GM21390 (cell line): ENCODE results near the gene RETSAT.
"Not testable (repeated sequence)": the region's sequence is repeated elsewhere in the genome, so short reads cannot be mapped to it uniquely, and the experiment has no call there.

Experiments
- ATAC-seq: cut with Tn5 transposase; IDR thresholded peaks from one replicate; pipeline ENCODE4 v1.9.1; 2021; ENCODE audit not compliant: unreplicated experiment

Gene RETSAT

GRCh38 chr2:85354286-85355072 is at the start of gene RETSAT, which contains the start of gene ELMOD3:
Gene RETSAT (minus strand): TSS chr2:85354528. CDS start chr2:85354507, 21 bp downstream.
Gene ELMOD3 (plus strand): TSS chr2:85354769. CDS start chr2:85357199, 2,430 bp downstream.
- ATAC-seq = peak; percentile 97

- ATAC-seq = no peak
Observed at GRCh38 chr2:85401844-85402243, 47.5 kb upstream of the RETSAT start.

- no peak for ATAC-seq
Observed at GRCh38 chr2:85401464-85401805, 47.1 kb upstream of the RETSAT start.

- no peak for ATAC-seq
Observed at GRCh38 chr2:85400541-85401463, 46.5 kb upstream of the RETSAT start.

- no peak for ATAC-seq
Observed at GRCh38 chr2:85400023-85400422, 45.7 kb upstream of the RETSAT start.

- ATAC-seq = no peak
Observed at GRCh38 chr2:85399183-85399455, 44.8 kb upstream of the RETSAT start.

- no peak for ATAC-seq
Observed at GRCh38 chr2:85398426-85399182, 44.3 kb upstream of the RETSAT start.

- ATAC-seq = no peak
Observed at GRCh38 chr2:85397925-85398331, 43.6 kb upstream of the RETSAT start.

- no peak for ATAC-seq
Observed at GRCh38 chr2:85396531-85397470, 42.5 kb upstream of the RETSAT start.

GRCh38 chr2:85395912-85396475 is 41.7 kb upstream of the RETSAT start:
- no peak for ATAC-seq

GRCh38 chr2:85394976-85395375 is 40.6 kb upstream of the RETSAT start:
- ATAC-seq = no peak

GRCh38 chr2:85394261-85394681 is 39.9 kb upstream of the RETSAT start:
- ATAC-seq = no peak

- no peak for ATAC-seq
Observed at GRCh38 chr2:85393836-85394235, 39.5 kb upstream of the RETSAT start.

- ATAC-seq = no peak
Observed at GRCh38 chr2:85390941-85391669, 36.8 kb upstream of the RETSAT start.

- no peak for ATAC-seq
Observed at GRCh38 chr2:85388878-85389538, 34.7 kb upstream of the RETSAT start.

- ATAC-seq = no peak
Observed at GRCh38 chr2:85387754-85388153, 33.4 kb upstream of the RETSAT start.

GRCh38 chr2:85385746-85386145 is 31.4 kb upstream of the RETSAT start:
- ATAC-seq = no peak

GRCh38 chr2:85383850-85384249 is 29.5 kb upstream of the RETSAT start:
- ATAC-seq = no peak

- ATAC-seq = not testable (repeated sequence)
Observed at GRCh38 chr2:85383151-85383550, 28.8 kb upstream of the RETSAT start.
